Natural killer cell (primary cell): ENCODE measurements around the gene HOXC9. TPM values are rescaled to one million over a fixed set of nuclear protein-coding genes. Genes with fewer than 3 reads are reported as not detected.

Experiments used
- ATAC-seq, 3 donors: fragments of 150-1000 bp in 2 of 3; fragments of 200-7000 bp in 1 of 3; cut with Tn5 transposase; 1 replicate in 1 of 3; 2 replicates in 2 of 3; pipeline ENCODE4 v1.10.0; 2021; ENCODE audit warnings: mild to moderate bottlenecking in 2 of 3, moderate library complexity in 2 of 3
- DNase-seq, 2 donors: peaks; one replicate each; pipeline versions ENCODE4 v3.0.0 to v3.0.0-alpha.2; 2013 to 2021; ENCODE audit warnings: mixed read lengths in 1 of 2
- H3K27ac ChIP-seq: one replicate; pipeline ENCODE4 v1.5.1; 2013; ENCODE audit warnings: mild to moderate bottlenecking, low read length
- H3K27me3 ChIP-seq: one replicate; pipeline ENCODE4 v1.6.1; 2013; ENCODE audit warnings: low read length; ENCODE audit not compliant: control insufficient read depth, insufficient read depth
- H3K36me3 ChIP-seq: one replicate; pipeline ENCODE4 v1.6.1; 2013; ENCODE audit warnings: low read length; ENCODE audit not compliant: control insufficient read depth, insufficient read depth
- H3K4me1 ChIP-seq: one replicate; pipeline ENCODE4 v1.6.1; 2013; ENCODE audit warnings: low read length; ENCODE audit not compliant: control insufficient read depth, insufficient read depth
- H3K4me3 ChIP-seq: one replicate; pipeline ENCODE4 v1.5.1; 2013; ENCODE audit warnings: low read length
- H3K9me3 ChIP-seq: one replicate; pipeline ENCODE4 v1.6.1; 2013; ENCODE audit warnings: low read length; ENCODE audit not compliant: control insufficient read depth, insufficient read depth
- H3K27ac Mint-ChIP-seq, 2 donors: one replicate each; pipeline ENCODE4 v1.8.0; 2022; ENCODE audit warnings: mild to moderate bottlenecking in 2 of 2, mixed read lengths in 2 of 2, moderate library complexity in 1 of 2
- H3K27me3 Mint-ChIP-seq, 2 donors: one replicate each; pipeline ENCODE4 v1.8.0; 2022; ENCODE audit warnings: low read depth in 2 of 2, mixed read lengths in 2 of 2
- H3K36me3 Mint-ChIP-seq: one replicate; pipeline ENCODE4 v1.8.0; 2022; ENCODE audit warnings: mixed read lengths
- H3K4me1 Mint-ChIP-seq, 2 donors: one replicate each; pipeline ENCODE4 v1.8.0; 2022; ENCODE audit warnings: mixed read lengths in 2 of 2
- H3K4me3 Mint-ChIP-seq: one replicate; pipeline ENCODE4 v1.8.0; 2022; ENCODE audit warnings: mild to moderate bottlenecking, moderate library complexity, mixed read lengths
- H3K9me3 Mint-ChIP-seq, 2 donors: one replicate each; pipeline ENCODE4 v1.8.0; 2022; ENCODE audit warnings: mixed read lengths in 2 of 2
- WGBS: methylation state at CpG from one replicate; pipeline ENCODE4 v1.1.7; 2013; ENCODE audit warnings: missing lambda C conversion rate; ENCODE audit not compliant: insufficient coverage; 5-methylcytosine and 5-hydroxymethylcytosine counted together
- intact Hi-C: fragments of 100-400 bp; cut with micrococcal nuclease; formaldehyde crosslinking; loops from one replicate; pipeline ENCODE4 v1.14.2; 2022
- total RNA-seq, 4 donors: library from RNA; stranded (reverse); fragments of 120-200 nt in 1 of 4; gene quantifications; one replicate each; pipeline versions ENCODE4 v1.2.3 to v1.2.4, GENCODE V29; 2013 to 2022
- TF ChIP-seq, protein P1 (sequence below): fragments of 200-600 bp; IDR thresholded peaks from one replicate; pipeline ENCODE4 v1.8.0; 2022; ENCODE audit warnings: antibody characterized with exemption

HOXC9 gene
- total RNA-seq, 3 donors from 2014 or later (not counting 1 experiment from before 2014, with no cell fraction given): not detected

DNA sequence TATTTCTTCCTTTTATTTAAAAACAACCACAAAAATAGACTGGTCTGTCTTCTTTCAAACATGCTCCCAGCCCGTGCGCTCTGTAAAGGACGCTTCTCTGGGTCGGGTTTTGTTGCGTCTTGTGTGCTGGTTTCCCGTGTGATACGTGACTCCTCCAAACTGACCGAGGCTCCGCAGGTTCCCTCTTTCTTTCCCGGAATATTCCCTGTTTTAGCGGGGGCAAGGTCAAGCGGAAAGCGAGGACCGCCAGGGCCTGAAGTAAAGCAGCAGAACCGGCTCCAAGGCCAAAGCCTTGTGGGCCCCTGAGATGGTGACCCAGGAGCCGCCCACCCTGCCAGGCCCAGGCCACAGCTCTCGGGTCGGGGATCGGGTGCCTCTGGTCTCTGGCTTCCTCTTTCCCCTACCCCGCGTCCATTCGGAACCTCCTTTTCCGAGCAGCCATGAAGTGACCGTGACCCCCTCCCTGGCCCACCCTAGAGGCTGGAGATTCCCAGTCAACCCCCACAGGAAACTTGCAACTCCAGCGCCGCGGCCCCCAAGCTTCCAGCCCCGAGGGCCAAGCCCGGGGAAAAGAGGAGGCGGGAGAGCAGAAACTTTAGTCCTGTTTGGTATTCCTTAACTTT lies 15.9 kb upstream of the HOXC9 start:
- intact Hi-C loops: loop anchor here (10.0 kb wide), 1 partner anchor 189 kb away; no protein-coding TSS in a partner anchor
- ATAC-seq: no peak
- Histone ChIP-seq H3K4me3 (no peak overlapping the region), H3K27me3 (peaks cover 86% of the 10 kb centered on the region), H3K27ac (no peak overlapping the region), H3K4me1 (peaks cover 23% of the 10 kb centered on the region), H3K36me3 (no peaks in the 10 kb centered on the region), H3K9me3 (peaks cover 5% of the 10 kb centered on the region)
- peaks cover 86 to 88% of the 10 kb centered on the region in 2 donors for H3K27me3 Mint-ChIP-seq
- WGBS: 6% methylated on average over 29 of the region's 30 CpGs
- peaks cover 14 to 33% of the 10 kb centered on the region in 2 donors for H3K4me1 Mint-ChIP-seq
- H3K36me3 Mint-ChIP-seq: no peaks in the 10 kb centered on the region
- TF ChIP-seq, protein P1, sequence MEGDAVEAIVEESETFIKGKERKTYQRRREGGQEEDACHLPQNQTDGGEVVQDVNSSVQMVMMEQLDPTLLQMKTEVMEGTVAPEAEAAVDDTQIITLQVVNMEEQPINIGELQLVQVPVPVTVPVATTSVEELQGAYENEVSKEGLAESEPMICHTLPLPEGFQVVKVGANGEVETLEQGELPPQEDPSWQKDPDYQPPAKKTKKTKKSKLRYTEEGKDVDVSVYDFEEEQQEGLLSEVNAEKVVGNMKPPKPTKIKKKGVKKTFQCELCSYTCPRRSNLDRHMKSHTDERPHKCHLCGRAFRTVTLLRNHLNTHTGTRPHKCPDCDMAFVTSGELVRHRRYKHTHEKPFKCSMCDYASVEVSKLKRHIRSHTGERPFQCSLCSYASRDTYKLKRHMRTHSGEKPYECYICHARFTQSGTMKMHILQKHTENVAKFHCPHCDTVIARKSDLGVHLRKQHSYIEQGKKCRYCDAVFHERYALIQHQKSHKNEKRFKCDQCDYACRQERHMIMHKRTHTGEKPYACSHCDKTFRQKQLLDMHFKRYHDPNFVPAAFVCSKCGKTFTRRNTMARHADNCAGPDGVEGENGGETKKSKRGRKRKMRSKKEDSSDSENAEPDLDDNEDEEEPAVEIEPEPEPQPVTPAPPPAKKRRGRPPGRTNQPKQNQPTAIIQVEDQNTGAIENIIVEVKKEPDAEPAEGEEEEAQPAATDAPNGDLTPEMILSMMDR: no peak
- DNase-seq: no peak
- peak overlapping the region in 1 of 2 donors; percentile 43 for H3K27ac Mint-ChIP-seq
- no peaks in the 10 kb centered on the region for H3K9me3 Mint-ChIP-seq
- peak overlapping the region; percentile 35 for H3K4me3 Mint-ChIP-seq

DNA sequence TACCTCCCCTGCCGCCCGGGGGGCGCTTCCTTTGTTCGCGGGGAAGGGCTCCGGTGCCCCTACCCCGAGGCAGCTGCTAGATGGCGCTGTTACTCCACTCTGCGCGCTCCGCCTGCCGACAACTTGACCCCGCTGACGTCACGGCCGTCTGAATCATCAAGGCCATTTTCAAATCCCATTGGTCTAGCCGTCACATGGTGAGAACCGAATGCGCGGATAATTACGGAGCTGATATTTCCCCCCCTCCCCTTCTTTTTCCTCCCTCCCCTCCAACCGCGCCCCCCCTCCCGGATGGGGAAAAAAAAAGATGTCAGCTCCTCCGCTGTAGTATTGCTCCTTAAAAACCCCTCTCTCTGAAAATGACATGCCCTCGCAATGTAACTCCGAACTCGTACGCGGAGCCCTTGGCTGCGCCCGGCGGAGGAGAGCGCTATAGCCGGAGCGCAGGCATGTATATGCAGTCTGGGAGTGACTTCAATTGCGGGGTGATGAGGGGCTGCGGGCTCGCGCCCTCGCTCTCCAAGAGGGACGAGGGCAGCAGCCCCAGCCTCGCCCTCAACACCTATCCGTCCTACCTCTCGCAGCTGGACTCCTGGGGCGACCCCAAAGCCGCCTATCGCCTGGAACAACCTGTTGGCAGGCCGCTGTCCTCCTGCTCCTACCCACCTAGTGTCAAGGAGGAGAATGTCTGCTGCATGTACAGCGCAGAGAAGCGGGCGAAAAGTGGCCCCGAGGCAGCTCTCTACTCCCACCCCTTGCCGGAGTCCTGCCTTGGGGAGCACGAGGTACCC lies 14.9 kb upstream of the HOXC9 start, which contains the start of gene HOXC10:
HOXC10 (plus strand) TSS at position 246 of the 791 bp plus-strand sequence; CDS start at position 360, 114 bp downstream.
- H3K4me1 Mint-ChIP-seq: peaks cover 24 to 43% of the 10 kb centered on the region in 2 donors
- intact Hi-C loops: loop anchor here (10.0 kb wide), 1 partner anchor 190 kb away; no protein-coding TSS in a partner anchor
- H3K9me3 Mint-ChIP-seq: no peaks in the 10 kb centered on the region
- 7% methylated on average over 54 of the region's 55 CpGs for WGBS
- Histone ChIP-seq H3K9me3 (peaks cover 5% of the 10 kb centered on the region), H3K36me3 (no peaks in the 10 kb centered on the region), H3K27me3 (peaks cover 86% of the 10 kb centered on the region), H3K27ac (no peak within 1 kb of the TSS), H3K4me1 (peaks cover 30% of the 10 kb centered on the region), H3K4me3 (no peak within 1 kb of the TSS)
- H3K27me3 Mint-ChIP-seq: peaks cover 88 to 89% of the 10 kb centered on the region in 2 donors
- H3K4me3 Mint-ChIP-seq: peak within 1 kb of the TSS; percentile 67
- DNase-seq: peak; percentile 76 to 84
- ATAC-seq: peak; percentile 76 to 80 (median 78)
- H3K36me3 Mint-ChIP-seq: peaks cover 2% of the 10 kb centered on the region
- H3K27ac Mint-ChIP-seq: peak within 1 kb of the TSS; percentile 63 to 72
- TF ChIP-seq, protein P1: peak; percentile 45

DNA sequence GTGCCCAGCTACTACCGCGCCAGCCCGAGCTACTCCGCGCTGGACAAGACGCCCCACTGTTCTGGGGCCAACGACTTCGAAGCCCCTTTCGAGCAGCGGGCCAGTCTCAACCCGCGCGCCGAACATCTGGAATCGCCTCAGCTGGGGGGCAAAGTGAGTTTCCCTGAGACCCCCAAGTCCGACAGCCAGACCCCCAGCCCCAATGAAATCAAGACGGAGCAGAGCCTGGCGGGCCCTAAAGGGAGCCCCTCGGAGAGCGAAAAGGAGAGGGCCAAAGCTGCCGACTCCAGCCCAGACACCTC lies 14.3 kb upstream of the HOXC9 start:
- H3K27ac Mint-ChIP-seq: peak overlapping the region; percentile 63 to 72
- peaks cover 5% of the 10 kb centered on the region for H3K9me3 ChIP-seq
- H3K36me3 ChIP-seq: no peaks in the 10 kb centered on the region
- H3K4me1 ChIP-seq: peaks cover 30% of the 10 kb centered on the region
- H3K9me3 Mint-ChIP-seq: no peaks in the 10 kb centered on the region
- peaks cover 5% of the 10 kb centered on the region for H3K36me3 Mint-ChIP-seq
- DNase-seq (no peak), ATAC-seq (no peak)
- WGBS: 8% methylated on average over 21 of the region's 21 CpGs
- intact Hi-C loops: loop anchor here (10.0 kb wide), 1 partner anchor 191 kb away; no protein-coding TSS in a partner anchor
- H3K4me3 Mint-ChIP-seq: peak overlapping the region; percentile 67
- H3K27ac ChIP-seq: no peak overlapping the region
- TF ChIP-seq, protein P1: no peak
- H3K4me1 Mint-ChIP-seq: peaks cover 30 to 48% of the 10 kb centered on the region in 2 donors
- H3K4me3 ChIP-seq: no peak overlapping the region
- H3K27me3 ChIP-seq: peaks cover 89% of the 10 kb centered on the region
- H3K27me3 Mint-ChIP-seq: peaks cover 88 to 89% of the 10 kb centered on the region in 2 donors
